ENCODE data around the gene TEFM. TPM values are rescaled to one million over a fixed set of nuclear protein-coding genes. Genes with fewer than 3 reads are reported as not detected.

The TEFM gene
- total RNA-seq, 1 experiment from 2014 or later: 13.0 TPM

DNA sequence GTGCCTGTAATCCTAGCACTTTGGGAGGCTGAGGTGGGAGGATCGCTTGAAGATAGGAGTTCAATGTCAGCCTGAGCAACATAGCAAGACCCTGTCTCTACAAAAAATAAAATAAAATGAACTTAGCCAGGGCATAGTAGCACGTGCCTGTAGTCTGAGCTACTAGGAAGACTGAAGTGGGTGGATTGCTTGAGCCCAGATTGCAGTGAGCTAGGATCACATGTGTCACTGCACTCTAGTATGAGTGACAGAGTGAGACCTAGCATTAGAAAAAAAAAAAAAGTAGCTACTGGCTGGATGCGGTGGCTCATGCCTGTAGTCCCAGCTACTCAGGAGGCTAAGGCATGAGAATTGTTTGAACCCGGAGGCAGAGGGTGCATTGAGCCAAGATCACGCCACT, 21.7 kb upstream of the TEFM start:
- H3K36me3 ChIP-seq (ENCODE audit: control insufficient read depth, insufficient read depth, low read length): no peaks in the 10 kb centered on the region
- ChIA-PET POLR2A (no interaction called here), CTCF (no interaction called here)
- no peaks in the 10 kb centered on the region for H3K4me1 ChIP-seq (ENCODE audit: control insufficient read depth, insufficient read depth, low read length)
- no peak overlapping the region for H3K4me3 ChIP-seq (ENCODE audit: low read depth in 2 of 2, low read length in 2 of 2)
- no peak for TF ChIP-seq POLR2AphosphoS5 (IDR thresholded peaks at IDR 0.05; ENCODE audit: low read depth, low read length)
- TF ChIP-seq, protein P1, sequence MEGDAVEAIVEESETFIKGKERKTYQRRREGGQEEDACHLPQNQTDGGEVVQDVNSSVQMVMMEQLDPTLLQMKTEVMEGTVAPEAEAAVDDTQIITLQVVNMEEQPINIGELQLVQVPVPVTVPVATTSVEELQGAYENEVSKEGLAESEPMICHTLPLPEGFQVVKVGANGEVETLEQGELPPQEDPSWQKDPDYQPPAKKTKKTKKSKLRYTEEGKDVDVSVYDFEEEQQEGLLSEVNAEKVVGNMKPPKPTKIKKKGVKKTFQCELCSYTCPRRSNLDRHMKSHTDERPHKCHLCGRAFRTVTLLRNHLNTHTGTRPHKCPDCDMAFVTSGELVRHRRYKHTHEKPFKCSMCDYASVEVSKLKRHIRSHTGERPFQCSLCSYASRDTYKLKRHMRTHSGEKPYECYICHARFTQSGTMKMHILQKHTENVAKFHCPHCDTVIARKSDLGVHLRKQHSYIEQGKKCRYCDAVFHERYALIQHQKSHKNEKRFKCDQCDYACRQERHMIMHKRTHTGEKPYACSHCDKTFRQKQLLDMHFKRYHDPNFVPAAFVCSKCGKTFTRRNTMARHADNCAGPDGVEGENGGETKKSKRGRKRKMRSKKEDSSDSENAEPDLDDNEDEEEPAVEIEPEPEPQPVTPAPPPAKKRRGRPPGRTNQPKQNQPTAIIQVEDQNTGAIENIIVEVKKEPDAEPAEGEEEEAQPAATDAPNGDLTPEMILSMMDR (IDR thresholded peaks at IDR 0.05): no peak
- TF ChIP-seq, protein P2, sequence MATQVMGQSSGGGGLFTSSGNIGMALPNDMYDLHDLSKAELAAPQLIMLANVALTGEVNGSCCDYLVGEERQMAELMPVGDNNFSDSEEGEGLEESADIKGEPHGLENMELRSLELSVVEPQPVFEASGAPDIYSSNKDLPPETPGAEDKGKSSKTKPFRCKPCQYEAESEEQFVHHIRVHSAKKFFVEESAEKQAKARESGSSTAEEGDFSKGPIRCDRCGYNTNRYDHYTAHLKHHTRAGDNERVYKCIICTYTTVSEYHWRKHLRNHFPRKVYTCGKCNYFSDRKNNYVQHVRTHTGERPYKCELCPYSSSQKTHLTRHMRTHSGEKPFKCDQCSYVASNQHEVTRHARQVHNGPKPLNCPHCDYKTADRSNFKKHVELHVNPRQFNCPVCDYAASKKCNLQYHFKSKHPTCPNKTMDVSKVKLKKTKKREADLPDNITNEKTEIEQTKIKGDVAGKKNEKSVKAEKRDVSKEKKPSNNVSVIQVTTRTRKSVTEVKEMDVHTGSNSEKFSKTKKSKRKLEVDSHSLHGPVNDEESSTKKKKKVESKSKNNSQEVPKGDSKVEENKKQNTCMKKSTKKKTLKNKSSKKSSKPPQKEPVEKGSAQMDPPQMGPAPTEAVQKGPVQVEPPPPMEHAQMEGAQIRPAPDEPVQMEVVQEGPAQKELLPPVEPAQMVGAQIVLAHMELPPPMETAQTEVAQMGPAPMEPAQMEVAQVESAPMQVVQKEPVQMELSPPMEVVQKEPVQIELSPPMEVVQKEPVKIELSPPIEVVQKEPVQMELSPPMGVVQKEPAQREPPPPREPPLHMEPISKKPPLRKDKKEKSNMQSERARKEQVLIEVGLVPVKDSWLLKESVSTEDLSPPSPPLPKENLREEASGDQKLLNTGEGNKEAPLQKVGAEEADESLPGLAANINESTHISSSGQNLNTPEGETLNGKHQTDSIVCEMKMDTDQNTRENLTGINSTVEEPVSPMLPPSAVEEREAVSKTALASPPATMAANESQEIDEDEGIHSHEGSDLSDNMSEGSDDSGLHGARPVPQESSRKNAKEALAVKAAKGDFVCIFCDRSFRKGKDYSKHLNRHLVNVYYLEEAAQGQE (IDR thresholded peaks at IDR 0.05; ENCODE audit: insufficient read depth in 1 of 2, low read depth in 2 of 2, low read length in 1 of 2): no peak
- no peak for TF ChIP-seq SIN3A (IDR thresholded peaks at IDR 0.05; ENCODE audit: borderline replicate concordance, insufficient read depth, low read depth, low read length)
- no peak for TF ChIP-seq TCF7L2 (IDR thresholded peaks at IDR 0.05; ENCODE audit: low read depth, low read length)
- H3K27me3 ChIP-seq (ENCODE audit: control insufficient read depth, insufficient read depth, low read length): 0 out of 2 replicates have a peak, but pooled peaks cover 2% of the 10 kb centered on the region
- no peak overlapping the region for H3K27ac ChIP-seq (ENCODE audit: low read length)
- intact Hi-C loops (cut with micrococcal nuclease; ENCODE audit: unreplicated experiment): no loop called here
- ATAC-seq: no peak
- in situ Hi-C loops (cut with HindIII; ENCODE audit: low pct_unique_long_range_greater_than_20kb, low sequenced_read_pairs): no loop called here
- no peak for DNase-seq (ENCODE audit: low read depth, low spot score)
- BruUV-seq (replicated peaks): no TSS peak
- no peaks in the 10 kb centered on the region for H3K9me3 ChIP-seq (ENCODE audit: control insufficient read depth, insufficient read depth, low read depth, low read length)

DNA sequence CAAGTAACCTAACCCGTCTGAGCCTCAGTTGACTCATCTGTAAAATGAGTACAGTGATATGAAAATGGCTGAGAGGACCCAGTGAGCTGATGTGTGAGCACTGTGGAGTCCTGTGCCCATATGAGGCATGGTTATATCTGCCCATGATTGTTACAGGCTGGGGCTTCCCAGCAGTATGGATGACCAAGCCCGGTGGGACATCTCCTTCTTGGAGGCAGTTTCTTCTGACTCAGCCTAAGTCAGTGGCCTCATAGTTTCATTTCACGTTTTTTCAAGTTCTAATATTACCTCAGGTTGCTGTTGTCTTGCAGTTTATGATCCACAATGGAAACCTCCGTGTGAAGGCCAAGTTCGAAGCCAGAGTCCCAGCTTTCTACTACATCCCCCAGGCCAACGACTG, 20.5 kb upstream of the TEFM start:
- ATAC-seq (no peak), DNase-seq (ENCODE audit: low read depth, low spot score) (no peak)
- TF ChIP-seq SIN3A (IDR thresholded peaks at IDR 0.05; ENCODE audit: borderline replicate concordance, insufficient read depth, low read depth, low read length): no peak
- no peak for TF ChIP-seq TCF7L2 (IDR thresholded peaks at IDR 0.05; ENCODE audit: low read depth, low read length)
- TF ChIP-seq, protein P1 (IDR thresholded peaks at IDR 0.05): no peak
- no peak for TF ChIP-seq POLR2AphosphoS5 (IDR thresholded peaks at IDR 0.05; ENCODE audit: low read depth, low read length)
- TF ChIP-seq, protein P2 (IDR thresholded peaks at IDR 0.05; ENCODE audit: insufficient read depth in 1 of 2, low read depth in 2 of 2, low read length in 1 of 2): no peak
- no TSS peak for BruUV-seq (replicated peaks)
- ChIA-PET POLR2A (no interaction called here), CTCF (interaction anchor here (0.5 kb wide), 1 partner anchor 630 kb away, joined by 6 read pairs; no protein-coding TSS in a partner anchor)
- Histone ChIP-seq H3K4me3 (ENCODE audit: low read depth in 2 of 2, low read length in 2 of 2) (no peak overlapping the region), H3K36me3 (ENCODE audit: control insufficient read depth, insufficient read depth, low read length) (no peaks in the 10 kb centered on the region), H3K9me3 (ENCODE audit: control insufficient read depth, insufficient read depth, low read depth, low read length) (no peaks in the 10 kb centered on the region), H3K27me3 (ENCODE audit: control insufficient read depth, insufficient read depth, low read length) (peaks cover 2% of the 10 kb centered on the region; the same call in 1 of the 2 replicates), H3K27ac (ENCODE audit: low read length) (no peak overlapping the region), H3K4me1 (ENCODE audit: control insufficient read depth, insufficient read depth, low read length) (peaks cover 1% of the 10 kb centered on the region; the same call in 1 of the 2 replicates)
- in situ Hi-C loops (cut with HindIII; ENCODE audit: low pct_unique_long_range_greater_than_20kb, low sequenced_read_pairs) (no loop called here), intact Hi-C loops (cut with micrococcal nuclease; ENCODE audit: unreplicated experiment) (no loop called here)

All from Panc1 (cell line).